Mesendoderm (in vitro differentiated cells): ENCODE measurements around the gene MCTS1. TPM values are rescaled to one million over a fixed set of nuclear protein-coding genes. Genes with fewer than 3 reads are reported as not detected.

Source experiments
- DNase-seq: peaks from one replicate; pipeline ENCODE4 v3.0.0; 2013
- H2AK5ac ChIP-seq: 2 replicates; pipeline ENCODE4 v1.6.1; 2013; ENCODE audit warnings: low read length, inconsistent platforms
- H2BK120ac ChIP-seq: 2 replicates; pipeline ENCODE4 v1.6.1; 2013; ENCODE audit warnings: low read depth, mild to moderate bottlenecking, low read length, moderate library complexity, mixed read lengths
- H2BK15ac ChIP-seq: replicated peaks from 2 replicates; pipeline ENCODE4 v1.6.1; 2013; ENCODE audit warnings: low read depth, mild to moderate bottlenecking, moderate library complexity
- H2BK5ac ChIP-seq: 2 replicates; pipeline ENCODE4 v1.6.1; 2013; ENCODE audit warnings: low read length, inconsistent platforms
- H3K18ac ChIP-seq: 2 replicates; pipeline ENCODE4 v1.6.1; 2013; ENCODE audit warnings: mild to moderate bottlenecking, low read length, mixed read lengths
- H3K23ac ChIP-seq: one replicate; pipeline ENCODE4 v1.6.1; 2013; ENCODE audit warnings: low read length
- H3K27ac ChIP-seq: 2 replicates; pipeline ENCODE4 v1.5.1; 2013; ENCODE audit warnings: low read depth, mild to moderate bottlenecking, inconsistent platforms, low read length, moderate library complexity
- H3K27me3 ChIP-seq: 2 replicates; pipeline ENCODE4 v1.6.1; 2013; ENCODE audit warnings: low read length, control low read depth, mild to moderate bottlenecking, inconsistent platforms; ENCODE audit not compliant: insufficient read depth, poor library complexity
- H3K36me3 ChIP-seq: 2 replicates; pipeline ENCODE4 v1.6.1; 2013; ENCODE audit warnings: low read length, inconsistent platforms; ENCODE audit not compliant: control insufficient read depth, insufficient read depth
- H3K4ac ChIP-seq: one replicate; pipeline ENCODE4 v1.6.1; 2013; ENCODE audit warnings: low read depth, mild to moderate bottlenecking, low read length, moderate library complexity
- H3K4me1 ChIP-seq: 2 replicates; pipeline ENCODE4 v1.6.1; 2013; ENCODE audit warnings: low read depth, low read length, inconsistent platforms; ENCODE audit not compliant: control insufficient read depth
- H3K4me2 ChIP-seq: 2 replicates; pipeline ENCODE4 v1.6.1; 2013; ENCODE audit warnings: low read length
- H3K4me3 ChIP-seq: 2 replicates; pipeline ENCODE4 v1.5.1; 2013; ENCODE audit warnings: mild to moderate bottlenecking, low read length
- H3K56ac ChIP-seq: one replicate; pipeline ENCODE4 v1.6.1; 2013; ENCODE audit warnings: low read length
- H3K79me1 ChIP-seq: 2 replicates; pipeline ENCODE4 v1.6.1; 2013; ENCODE audit warnings: low read length, inconsistent platforms
- H3K79me2 ChIP-seq: 2 replicates; pipeline ENCODE4 v1.6.1; 2013; ENCODE audit warnings: mild to moderate bottlenecking, low read length; ENCODE audit not compliant: control insufficient read depth, insufficient read depth
- H3K9ac ChIP-seq: 2 replicates; pipeline ENCODE4 v1.6.1; 2013; ENCODE audit warnings: low read length, inconsistent platforms
- H4K5ac ChIP-seq: one replicate; pipeline ENCODE4 v1.6.1; 2013; ENCODE audit warnings: low read length
- H4K8ac ChIP-seq: one replicate; pipeline ENCODE4 v1.6.1; 2013; ENCODE audit warnings: low read depth, mild to moderate bottlenecking, control low read depth, low read length, moderate library complexity
- WGBS: extraction: QIAGEN DNeasy Blood & Tissue Kit; methylation state at CpG from one replicate; pipeline ENCODE4 v1.1.7; 2013; ENCODE audit warnings: low lambda C conversion rate, missing lambda C conversion rate; ENCODE audit not compliant: insufficient coverage; ENCODE audit errors: extremely low coverage; 5-methylcytosine and 5-hydroxymethylcytosine counted together
- polyA plus RNA-seq, 2 experiments: library from polyadenylated mRNA; stranded (reverse); fragments of 200-250 nt; gene quantifications; one replicate each; pipeline ENCODE4 v1.2.3, GENCODE V29; 2013

Gene MCTS1, protein sequence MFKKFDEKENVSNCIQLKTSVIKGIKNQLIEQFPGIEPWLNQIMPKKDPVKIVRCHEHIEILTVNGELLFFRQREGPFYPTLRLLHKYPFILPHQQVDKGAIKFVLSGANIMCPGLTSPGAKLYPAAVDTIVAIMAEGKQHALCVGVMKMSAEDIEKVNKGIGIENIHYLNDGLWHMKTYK
- 48.5 TPM for polyA plus RNA-seq (2013, experiment 1 of 2)
- polyA plus RNA-seq (2013, experiment 2 of 2), result 45.9 TPM

DNA sequence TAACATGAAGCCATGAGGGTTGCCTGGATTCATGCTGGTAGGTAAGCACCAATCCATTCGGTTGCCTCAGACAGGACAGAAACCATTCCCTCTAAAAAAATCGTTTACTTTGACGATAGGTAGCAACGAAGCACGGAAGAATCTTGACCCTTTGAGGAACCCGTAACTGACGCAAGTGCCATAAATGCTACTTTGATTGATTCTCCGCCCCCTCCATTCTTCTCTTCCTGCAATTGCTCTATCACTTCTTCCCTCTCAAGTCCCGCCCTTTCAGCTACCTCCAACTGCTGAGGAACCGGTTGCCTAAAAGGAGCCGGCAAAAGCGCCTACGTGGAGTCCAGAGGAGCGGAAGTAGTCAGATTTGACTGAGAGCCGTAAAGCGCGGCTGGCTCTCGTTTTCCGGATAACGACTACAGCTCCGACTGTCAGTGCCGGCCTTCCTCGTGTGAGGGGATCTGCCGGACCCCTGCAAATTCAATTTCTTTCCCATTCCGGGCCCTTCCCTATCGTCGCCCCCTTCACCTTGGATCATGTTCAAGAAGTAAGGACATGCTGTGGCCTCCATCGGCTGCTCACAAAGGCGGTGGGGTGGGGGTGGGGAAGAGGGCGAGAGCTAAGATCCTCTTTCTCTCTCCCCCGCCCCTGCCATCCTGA lies at the start of gene MCTS1:
TSS of gene MCTS1 (plus strand) at position 395 of the 654 bp plus-strand sequence. CDS start at position 531, 136 bp downstream.
- peak within 1 kb of the TSS; percentile 82 for H3K9ac ChIP-seq
- H4K8ac ChIP-seq, result peak within 1 kb of the TSS; percentile 98
- H3K4me3 ChIP-seq, result peak within 1 kb of the TSS; percentile 77
- H2BK15ac ChIP-seq, result no peak within 1 kb of the TSS
- H2AK5ac ChIP-seq, result no peak within 1 kb of the TSS
- H2BK5ac ChIP-seq, result no peak within 1 kb of the TSS
- no peaks in the 10 kb centered on the region for H3K79me2 ChIP-seq
- H4K5ac ChIP-seq, result no peak within 1 kb of the TSS
- no peaks in the 10 kb centered on the region for H3K36me3 ChIP-seq
- H3K27me3 ChIP-seq, result no peaks in the 10 kb centered on the region
- no peak within 1 kb of the TSS for H3K4ac ChIP-seq
- H2BK120ac ChIP-seq, result no peak within 1 kb of the TSS
- peak; percentile 98 for DNase-seq
- no CpG with 5 or more reads among the region's 31 CpGs for WGBS
- peak within 1 kb of the TSS; percentile 82 for H3K56ac ChIP-seq
- H3K18ac ChIP-seq, result peak within 1 kb of the TSS; percentile 3
- H3K4me2 ChIP-seq, result peak within 1 kb of the TSS; percentile 66
- peak within 1 kb of the TSS; percentile 84 for H3K27ac ChIP-seq
- no peak within 1 kb of the TSS for H3K23ac ChIP-seq
- no peaks in the 10 kb centered on the region for H3K4me1 ChIP-seq
- H3K79me1 ChIP-seq, result no peaks in the 10 kb centered on the region

DNA sequence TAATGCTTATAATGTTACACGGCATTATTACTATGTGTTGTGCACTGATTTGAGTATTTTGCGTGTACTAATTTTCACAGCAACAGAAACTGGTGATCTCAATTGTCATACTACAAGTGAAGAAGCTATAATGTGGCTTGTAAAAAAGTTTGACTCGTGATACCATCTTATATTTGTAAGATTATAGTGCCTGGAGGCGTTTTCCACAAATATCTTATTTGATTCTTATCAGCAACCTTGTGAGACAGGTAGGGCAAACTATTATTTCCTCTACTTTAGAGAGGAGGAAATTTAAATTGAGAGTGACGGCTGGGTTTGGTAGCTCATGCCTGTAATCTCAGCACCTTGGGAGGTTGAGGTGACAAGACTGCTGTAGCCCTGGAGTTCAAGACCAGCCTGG lies 47.6 kb upstream of the MCTS1 start:
- H2BK15ac ChIP-seq, result no peak overlapping the region
- H2BK120ac ChIP-seq, result no peak overlapping the region
- no peak overlapping the region for H4K8ac ChIP-seq
- no peaks in the 10 kb centered on the region for H3K27me3 ChIP-seq
- H3K79me1 ChIP-seq, result no peaks in the 10 kb centered on the region
- no peak overlapping the region for H3K23ac ChIP-seq
- H3K4me1 ChIP-seq, result no peaks in the 10 kb centered on the region
- H3K4me3 ChIP-seq, result no peak overlapping the region
- no peak overlapping the region for H2BK5ac ChIP-seq
- no peak overlapping the region for H2AK5ac ChIP-seq
- no peak overlapping the region for H4K5ac ChIP-seq
- no peaks in the 10 kb centered on the region for H3K36me3 ChIP-seq
- H3K79me2 ChIP-seq, result peaks cover 2% of the 10 kb centered on the region
- H3K18ac ChIP-seq, result no peak overlapping the region
- H3K4me2 ChIP-seq, result no peak overlapping the region
- no peak overlapping the region for H3K9ac ChIP-seq
- no peak for DNase-seq
- no CpG with 5 or more reads among the region's 5 CpGs for WGBS
- no peak overlapping the region for H3K56ac ChIP-seq
- no peak overlapping the region for H3K27ac ChIP-seq
- no peak overlapping the region for H3K4ac ChIP-seq

DNA sequence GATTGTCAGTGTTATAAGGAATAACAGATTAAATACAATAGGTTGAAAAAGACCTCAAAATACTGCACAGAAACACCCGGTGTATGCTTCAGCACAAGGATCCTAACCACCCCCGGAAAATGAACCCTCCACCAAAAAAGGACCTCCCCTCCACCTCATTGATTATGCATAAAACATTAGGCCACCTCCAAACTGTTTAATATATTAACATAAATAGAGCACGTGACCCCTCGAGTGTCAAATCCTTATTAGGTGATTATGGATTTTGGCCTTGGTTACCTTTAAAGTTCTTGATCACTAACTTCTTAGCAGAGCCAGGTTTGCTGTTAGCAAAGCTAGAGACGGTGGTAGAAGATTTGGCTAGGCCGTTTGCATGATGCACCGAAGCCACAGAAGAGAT lies 44.1 kb upstream of the MCTS1 start:
- no peaks in the 10 kb centered on the region for H3K4me1 ChIP-seq
- no peak overlapping the region for H2AK5ac ChIP-seq
- no peak overlapping the region for H3K4ac ChIP-seq
- no peak overlapping the region for H4K8ac ChIP-seq
- H3K23ac ChIP-seq, result no peak overlapping the region
- H3K4me3 ChIP-seq, result peak overlapping the region; percentile 54
- peak overlapping the region; percentile 52 for H3K4me2 ChIP-seq
- H2BK5ac ChIP-seq, result no peak overlapping the region
- no peak overlapping the region for H4K5ac ChIP-seq
- peak overlapping the region; percentile 82 for H3K9ac ChIP-seq
- no peak overlapping the region for H2BK15ac ChIP-seq
- no peaks in the 10 kb centered on the region for H3K36me3 ChIP-seq
- peak overlapping the region; percentile 87 for H3K56ac ChIP-seq
- H2BK120ac ChIP-seq, result no peak overlapping the region
- no CpG with 5 or more reads among the region's 7 CpGs for WGBS
- H3K79me1 ChIP-seq, result no peaks in the 10 kb centered on the region
- no peak for DNase-seq
- no peaks in the 10 kb centered on the region for H3K27me3 ChIP-seq
- H3K27ac ChIP-seq, result peak overlapping the region; percentile 91
- no peak overlapping the region for H3K18ac ChIP-seq
- peaks cover 2% of the 10 kb centered on the region for H3K79me2 ChIP-seq

DNA sequence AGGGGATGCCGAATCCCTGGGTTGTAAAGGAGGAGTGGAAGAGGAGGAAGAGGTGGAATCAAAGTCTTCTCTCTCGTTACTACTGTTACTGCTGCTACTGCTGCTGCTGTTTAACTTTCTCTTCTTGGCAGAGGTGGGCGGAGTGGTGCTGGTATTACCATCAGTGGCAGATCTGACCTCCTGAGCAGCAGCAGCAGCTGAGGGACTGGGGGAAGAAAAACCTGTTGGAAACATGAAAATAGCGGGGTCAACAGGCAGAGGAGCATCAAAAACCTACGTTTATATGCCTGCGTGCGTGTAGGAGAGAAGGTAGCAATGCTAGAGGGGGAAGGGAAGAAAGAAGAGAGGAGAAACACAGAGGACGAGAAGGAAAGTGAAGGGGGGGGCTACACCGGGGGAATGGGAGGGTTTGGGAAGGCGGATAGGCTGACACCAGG lies 43.5 kb upstream of the MCTS1 start:
- H3K9ac ChIP-seq, result peak overlapping the region; percentile 82
- H3K36me3 ChIP-seq, result no peaks in the 10 kb centered on the region
- H2AK5ac ChIP-seq, result no peak overlapping the region
- no peak overlapping the region for H4K5ac ChIP-seq
- H3K27me3 ChIP-seq, result no peaks in the 10 kb centered on the region
- H2BK5ac ChIP-seq, result no peak overlapping the region
- H3K4me1 ChIP-seq, result no peaks in the 10 kb centered on the region
- H2BK15ac ChIP-seq, result no peak overlapping the region
- peak overlapping the region; percentile 61 for H3K18ac ChIP-seq
- peak overlapping the region; percentile 91 for H3K27ac ChIP-seq
- DNase-seq, result no peak
- H3K56ac ChIP-seq, result peak overlapping the region; percentile 87
- H2BK120ac ChIP-seq, result no peak overlapping the region
- no peak overlapping the region for H3K23ac ChIP-seq
- peaks cover 2% of the 10 kb centered on the region for H3K79me2 ChIP-seq
- no CpG with 5 or more reads among the region's 10 CpGs for WGBS
- no peak overlapping the region for H3K4ac ChIP-seq
- peak overlapping the region; percentile 52 for H3K4me2 ChIP-seq
- no peaks in the 10 kb centered on the region for H3K79me1 ChIP-seq
- H4K8ac ChIP-seq, result no peak overlapping the region
- H3K4me3 ChIP-seq, result peak overlapping the region; percentile 54

DNA sequence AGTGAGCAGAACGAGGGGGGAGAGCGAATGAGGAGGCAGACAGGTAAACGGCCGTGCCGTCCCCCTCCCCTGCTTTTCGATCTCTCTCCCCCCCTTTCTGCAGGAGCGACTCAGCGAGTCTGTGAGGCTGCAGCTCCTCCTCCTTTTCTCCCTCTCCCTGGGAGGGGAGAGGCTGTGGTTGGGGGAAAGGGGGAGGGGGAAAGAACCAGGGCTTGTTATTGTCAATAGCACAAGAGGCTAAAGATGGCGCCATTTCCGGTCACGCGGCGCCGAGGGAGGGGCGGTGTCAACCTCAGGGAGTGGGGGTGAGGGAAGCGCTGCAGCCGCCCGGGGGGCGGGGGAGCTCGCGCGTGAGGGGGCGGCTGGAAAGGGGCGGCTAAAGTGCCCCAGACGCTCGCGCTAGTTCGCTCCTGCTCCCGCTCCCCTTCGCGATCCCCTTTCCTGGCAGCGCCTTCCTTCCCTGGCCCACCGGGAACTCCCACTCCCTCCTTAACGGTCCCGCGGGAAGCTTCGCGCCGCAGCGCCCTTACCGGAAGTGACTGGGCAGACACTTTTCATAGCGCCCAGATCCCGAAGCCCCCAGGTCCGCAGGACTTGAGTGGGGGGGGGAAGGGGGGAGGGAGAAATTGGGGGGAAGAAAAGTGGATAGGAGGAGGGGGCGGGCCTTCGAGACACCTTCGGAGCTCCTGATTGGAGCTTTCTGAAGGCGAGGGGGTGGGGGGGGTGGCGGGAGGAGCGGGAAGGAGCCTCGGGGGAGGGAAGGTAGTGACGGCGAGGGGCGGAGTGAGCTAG lies 42.9 kb upstream of the MCTS1 start, which contains the start of gene CUL4B:
TSS of gene CUL4B (minus strand) at position 121 of the 792 bp plus-strand sequence. CDS start 324 bp downstream, outside the sequence.
- Histone ChIP-seq H3K79me1 (no peaks in the 10 kb centered on the region), H2AK5ac (no peak within 1 kb of the TSS), H2BK5ac (no peak within 1 kb of the TSS), H2BK15ac (no peak within 1 kb of the TSS), H3K56ac (peak within 1 kb of the TSS; percentile 91), H3K4me1 (no peaks in the 10 kb centered on the region), H4K5ac (no peak within 1 kb of the TSS), H2BK120ac (peak within 1 kb of the TSS; percentile 61), H3K27ac (peak within 1 kb of the TSS; percentile 97), H3K23ac (no peak within 1 kb of the TSS), H3K27me3 (no peaks in the 10 kb centered on the region), H3K4me3 (peak within 1 kb of the TSS; percentile 54), H3K18ac (peak within 1 kb of the TSS; percentile 98), H3K4ac (peak within 1 kb of the TSS; percentile 87), H3K36me3 (no peaks in the 10 kb centered on the region), H3K4me2 (peak within 1 kb of the TSS; percentile 52), H4K8ac (peak within 1 kb of the TSS; percentile 89), H3K79me2 (peaks cover 2% of the 10 kb centered on the region), H3K9ac (peak within 1 kb of the TSS; percentile 82)
- no CpG with 5 or more reads among the region's 54 CpGs for WGBS
- DNase-seq, result peak; percentile 98
